Naive thymus-derived CD4-positive, alpha-beta T cell (primary cell): Measurements from ENCODE around the gene MRGPRX3. TPM values are rescaled to one million over a fixed set of nuclear protein-coding genes. Genes with fewer than 3 reads are reported as not detected.

ENCODE experiments used
- ATAC-seq: fragments of 150-1000 bp; cut with Tn5 transposase; 2 replicates; pipeline ENCODE4 v1.10.0; 2021; ENCODE audit warnings: mild to moderate bottlenecking, moderate library complexity
- CTCF ChIA-PET: fragments of 350-600 bp; sonication (Branson Sonifier 250); formaldehyde crosslinking; loops from one replicate; lab custom pipeline; 2021; ENCODE audit warnings: antibody characterized with exemption; lab: Charles Lee
- POLR2A ChIA-PET: fragments of 350-600 bp; sonication (Branson Sonifier 250); formaldehyde crosslinking; loops from one replicate; lab custom pipeline; 2021; ENCODE audit warnings: antibody characterized with exemption, inconsistent platforms; lab: Charles Lee
- DNase-seq, 9 donors: peaks; one replicate each; pipeline versions ENCODE4 v3.0.0 to v3.0.0-alpha.2; 2020 to 2022; ENCODE audit warnings: mixed read lengths in 1 of 9
- H3K27ac ChIP-seq: one replicate; pipeline ENCODE4 v1.7.0; 2013; ENCODE audit warnings: mild to moderate bottlenecking, low read depth, low read length, moderate library complexity
- H3K27me3 ChIP-seq, 2 donors: one replicate each; pipeline ENCODE4 v1.7.0; 2013; ENCODE audit warnings: low read length in 2 of 2, mild to moderate bottlenecking in 2 of 2, moderate library complexity in 2 of 2; ENCODE audit not compliant: control insufficient read depth in 2 of 2, insufficient read depth in 2 of 2
- H3K36me3 ChIP-seq, 3 experiments: 1 replicate in 2 of 3; 2 replicates in 1 of 3; pipeline ENCODE4 v1.7.0; 2013; ENCODE audit warnings: low read length in 3 of 3, mild to moderate bottlenecking in 3 of 3, moderate library complexity in 1 of 3; ENCODE audit not compliant: insufficient read depth in 3 of 3, control insufficient read depth in 2 of 3
- H3K4me1 ChIP-seq, 2 donors: one replicate each; pipeline ENCODE4 v1.7.0; 2013; ENCODE audit warnings: low read length in 2 of 2, mild to moderate bottlenecking in 2 of 2, moderate library complexity in 1 of 2; ENCODE audit not compliant: control insufficient read depth in 2 of 2, insufficient read depth in 2 of 2
- H3K4me3 ChIP-seq: 2 replicates; pipeline ENCODE4 v1.7.0; 2013; ENCODE audit warnings: mild to moderate bottlenecking, low read length
- H3K9me3 ChIP-seq, 3 experiments: 1 replicate in 2 of 3; 2 replicates in 1 of 3; pipeline ENCODE4 v1.7.0; 2013; ENCODE audit warnings: low read length in 3 of 3; ENCODE audit not compliant: control insufficient read depth in 2 of 3
- H3K27ac Mint-ChIP-seq, 9 donors: one replicate each; pipeline ENCODE4 v1.8.0; 2020 to 2022; ENCODE audit warnings: mixed read lengths in 9 of 9, mild to moderate bottlenecking in 8 of 9, moderate library complexity in 5 of 9, inconsistent platforms in 2 of 9
- H3K27me3 Mint-ChIP-seq, 5 donors: one replicate each; pipeline ENCODE4 v1.8.0; 2021 to 2022; ENCODE audit warnings: mixed read lengths in 5 of 5, mild to moderate bottlenecking in 1 of 5
- H3K36me3 Mint-ChIP-seq, 5 donors: one replicate each; pipeline ENCODE4 v1.8.0; 2020 to 2022; ENCODE audit warnings: mixed read lengths in 5 of 5, mild to moderate bottlenecking in 3 of 5, inconsistent platforms in 1 of 5
- H3K4me1 Mint-ChIP-seq, 7 donors: one replicate each; pipeline ENCODE4 v1.8.0; 2020 to 2022; ENCODE audit warnings: mixed read lengths in 7 of 7, mild to moderate bottlenecking in 3 of 7, inconsistent platforms in 1 of 7
- H3K4me3 Mint-ChIP-seq, 10 donors: one replicate each; pipeline ENCODE4 v1.8.0; 2020 to 2022; ENCODE audit warnings: mild to moderate bottlenecking in 10 of 10, mixed read lengths in 10 of 10, moderate library complexity in 6 of 10, inconsistent platforms in 2 of 10
- H3K9me3 Mint-ChIP-seq, 11 donors: one replicate each; pipeline ENCODE4 v1.8.0; 2020 to 2022; ENCODE audit warnings: mixed read lengths in 11 of 11, mild to moderate bottlenecking in 4 of 11, inconsistent platforms in 1 of 11, moderate library complexity in 1 of 11
- intact Hi-C, 2 donors: fragments of 100-400 bp; cut with micrococcal nuclease; formaldehyde crosslinking; loops; one replicate each; pipeline ENCODE4 v1.15.1; 2023
- polyA plus RNA-seq, 2 donors: library from polyadenylated mRNA; unstranded; fragments of 300-500 nt; fragmentation: Illumina TruSeq; gene quantifications; one replicate each; pipeline ENCODE4 v1.2.3, GENCODE V29; 2021
- total RNA-seq, 6 experiments: library from RNA in 5 of 6; stranded (reverse) in 5 of 6; gene quantifications; 1 replicate in 5 of 6; 2 replicates in 1 of 6; pipeline ENCODE4 v1.2.3 and lab custom pipeline; 2021 to 2026

MRGPRX3 gene
- total and polyA plus RNA-seq, 7 experiments from 2014 or later: not detected

GRCh38 chr11:18144243-18144642 lies 11.9 kb downstream of the MRGPRX3 start:
- no peak overlapping the region for H3K27ac ChIP-seq
- peaks cover 20 to 44% (median 39%) of the 10 kb centered on the region in 5 donors for H3K27me3 Mint-ChIP-seq
- no peaks in the 10 kb centered on the region for H3K4me1 ChIP-seq
- H3K4me3 Mint-ChIP-seq: no peak overlapping the region
- H3K27me3 ChIP-seq: no peaks in the 10 kb centered on the region
- ATAC-seq (no peak), DNase-seq (no peak)
- no peaks in the 10 kb centered on the region for H3K36me3 Mint-ChIP-seq
- no peaks in the 10 kb centered on the region for H3K9me3 ChIP-seq
- H3K4me3 ChIP-seq: no peak overlapping the region
- intact Hi-C loops: no loop called here
- peaks cover 0 to 8% (median 1%) of the 10 kb centered on the region in 11 donors for H3K9me3 Mint-ChIP-seq
- CTCF ChIA-PET: no interaction called here
- POLR2A ChIA-PET: no interaction called here
- no peak overlapping the region for H3K27ac Mint-ChIP-seq
- H3K4me1 Mint-ChIP-seq: peaks cover 0 to 8% (median 5%) of the 10 kb centered on the region in 7 donors
- H3K36me3 ChIP-seq: no peaks in the 10 kb centered on the region

GRCh38 chr11:18145025-18145424 lies 12.7 kb downstream of the MRGPRX3 start:
- Histone ChIP-seq H3K27me3 (no peaks in the 10 kb centered on the region), H3K9me3 (no peaks in the 10 kb centered on the region), H3K4me1 (no peaks in the 10 kb centered on the region), H3K27ac (no peak overlapping the region), H3K36me3 (no peaks in the 10 kb centered on the region), H3K4me3 (no peak overlapping the region)
- intact Hi-C loops: no loop called here
- ChIA-PET POLR2A (no interaction called here), CTCF (no interaction called here)
- H3K27me3 Mint-ChIP-seq: peaks cover 24 to 48% (median 42%) of the 10 kb centered on the region in 5 donors
- peaks cover 0 to 8% (median 1%) of the 10 kb centered on the region in 11 donors for H3K9me3 Mint-ChIP-seq
- H3K4me3 Mint-ChIP-seq: no peak overlapping the region
- peaks cover 0 to 8% (median 5%) of the 10 kb centered on the region in 7 donors for H3K4me1 Mint-ChIP-seq
- ATAC-seq (no peak), DNase-seq (no peak)
- no peak overlapping the region for H3K27ac Mint-ChIP-seq
- no peaks in the 10 kb centered on the region for H3K36me3 Mint-ChIP-seq

DNA sequence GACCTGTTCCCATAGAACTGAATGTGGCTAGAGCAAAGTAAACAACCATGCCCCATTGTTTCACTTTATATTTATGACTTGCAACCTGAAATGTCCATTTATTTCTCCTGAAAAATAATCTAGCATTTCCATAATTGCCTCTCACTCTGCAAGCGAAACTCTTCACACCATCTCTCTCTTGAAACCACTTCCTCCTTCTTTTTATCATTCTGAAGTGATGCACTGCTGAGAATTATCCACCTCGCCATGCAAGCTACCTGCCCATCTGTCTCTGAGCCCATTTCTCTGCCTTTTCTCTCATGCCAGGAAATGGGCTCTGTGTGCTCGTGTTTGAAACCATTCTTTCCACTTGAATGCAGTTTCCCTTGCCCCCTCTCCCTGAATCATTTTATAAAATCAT lies 13.5 kb downstream of the MRGPRX3 start:
- CTCF ChIA-PET: no interaction called here
- Mint-ChIP-seq H3K4me3 (peak overlapping the region in 1 of 10 donors; percentile 19), H3K4me1 (peaks cover 0 to 8% (median 5%) of the 10 kb centered on the region in 7 donors), H3K27ac (no peak overlapping the region), H3K9me3 (peaks cover 0 to 8% (median 1%) of the 10 kb centered on the region in 11 donors), H3K27me3 (peaks cover 26 to 52% (median 44%) of the 10 kb centered on the region in 5 donors), H3K36me3 (no peaks in the 10 kb centered on the region)
- POLR2A ChIA-PET: no interaction called here
- no peaks in the 10 kb centered on the region for H3K9me3 ChIP-seq
- intact Hi-C loops: no loop called here
- no peaks in the 10 kb centered on the region for H3K4me1 ChIP-seq
- DNase-seq: no peak
- H3K27me3 ChIP-seq: no peaks in the 10 kb centered on the region
- ATAC-seq: no peak
- H3K4me3 ChIP-seq: no peak overlapping the region
- no peak overlapping the region for H3K27ac ChIP-seq
- no peaks in the 10 kb centered on the region for H3K36me3 ChIP-seq

GRCh38 chr11:18151581-18151980 lies 19.2 kb downstream of the MRGPRX3 start:
- peaks cover 0 to under 1% of the 10 kb centered on the region in 2 donors for H3K27me3 ChIP-seq

DNA sequence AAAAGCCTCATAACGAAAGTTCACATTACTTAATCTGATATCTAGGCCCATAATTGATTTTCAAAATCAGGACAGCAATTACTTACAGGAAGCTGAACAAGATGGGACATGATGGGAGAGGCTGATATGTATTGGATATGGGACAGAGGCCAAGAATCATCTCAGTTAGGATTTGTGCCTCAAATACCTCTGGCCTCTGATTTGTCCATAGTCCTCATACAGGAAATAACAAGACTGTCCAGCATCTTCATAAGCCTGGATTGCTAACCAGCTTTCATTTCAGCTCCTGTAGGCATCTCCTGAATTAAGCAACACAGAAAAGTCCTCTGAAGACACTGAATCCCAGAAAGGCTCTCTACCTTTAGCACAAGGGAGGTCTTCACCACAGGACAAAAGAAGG lies 36.0 kb downstream of the MRGPRX3 start:
- Histone ChIP-seq H3K36me3 (no peaks in the 10 kb centered on the region), H3K27me3 (peaks cover 0 to 5% of the 10 kb centered on the region in 2 donors), H3K9me3 (no peaks in the 10 kb centered on the region), H3K27ac (no peak overlapping the region), H3K4me3 (no peak overlapping the region), H3K4me1 (no peaks in the 10 kb centered on the region)
- H3K36me3 Mint-ChIP-seq: peaks cover 0 to under 1% (median 0%) of the 10 kb centered on the region in 5 donors
- peaks cover 0 to 5% (median 0%) of the 10 kb centered on the region in 7 donors for H3K4me1 Mint-ChIP-seq
- H3K4me3 Mint-ChIP-seq: no peak overlapping the region
- DNase-seq: no peak
- CTCF ChIA-PET: no interaction called here
- POLR2A ChIA-PET: no interaction called here
- no peak for ATAC-seq
- H3K27me3 Mint-ChIP-seq: peaks cover 12 to 41% (median 21%) of the 10 kb centered on the region in 5 donors
- H3K27ac Mint-ChIP-seq: no peak overlapping the region
- intact Hi-C loops: no loop called here
- H3K9me3 Mint-ChIP-seq: peaks cover 0 to 6% (median 0%) of the 10 kb centered on the region in 11 donors

More at GRCh38 chr11:18151581-18151980, 19.2 kb downstream of the MRGPRX3 start:
- Mint-ChIP-seq H3K27ac (no peak overlapping the region), H3K27me3 (peaks cover 24 to 39% (median 31%) of the 10 kb centered on the region in 5 donors), H3K4me1 (no peaks in the 10 kb centered on the region), H3K36me3 (peaks cover 0 to 3% (median 0%) of the 10 kb centered on the region in 5 donors), H3K4me3 (no peak overlapping the region), H3K9me3 (peaks cover 0 to 11% (median 3%) of the 10 kb centered on the region in 11 donors)
- intact Hi-C loops: no loop called here
- Histone ChIP-seq H3K27ac (no peak overlapping the region), H3K4me1 (no peaks in the 10 kb centered on the region), H3K9me3 (no peaks in the 10 kb centered on the region), H3K4me3 (no peak overlapping the region), H3K36me3 (no peaks in the 10 kb centered on the region)
- CTCF ChIA-PET: no interaction called here
- no peak for DNase-seq
- no peak for ATAC-seq
- POLR2A ChIA-PET: no interaction called here

DNA sequence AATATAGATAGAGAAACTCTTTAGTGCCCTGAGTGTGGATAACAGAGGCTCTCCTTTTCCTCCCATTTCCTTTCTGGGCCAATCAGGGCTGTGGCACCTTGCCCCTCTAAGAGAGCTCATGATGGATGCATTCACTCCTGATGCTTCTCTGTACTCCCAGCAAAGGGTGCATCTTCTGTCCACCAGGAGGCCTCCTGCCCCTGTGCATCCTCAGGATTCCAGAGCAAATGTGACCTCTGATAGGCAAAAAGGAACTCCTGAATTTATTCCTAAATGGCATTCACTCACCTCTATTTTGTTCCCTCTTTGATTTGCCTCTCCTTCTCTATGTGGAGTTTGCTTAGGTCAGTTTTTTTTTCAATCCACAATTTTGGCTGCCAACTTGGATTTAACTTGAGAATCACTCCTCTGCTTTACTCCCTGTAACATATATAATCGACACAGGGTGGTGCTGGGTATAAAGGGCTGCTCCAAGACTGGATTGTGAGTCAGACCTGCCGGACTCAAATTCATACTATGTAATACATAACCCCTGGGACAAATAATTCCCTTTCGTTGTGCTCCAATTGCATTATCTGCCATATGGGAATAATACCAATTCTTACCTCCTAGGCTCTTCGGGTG lies 39.1 kb downstream of the MRGPRX3 start:
- Histone ChIP-seq H3K27ac (no peak overlapping the region), H3K4me1 (no peaks in the 10 kb centered on the region), H3K27me3 (peaks cover 0 to 5% of the 10 kb centered on the region in 2 donors), H3K36me3 (no peaks in the 10 kb centered on the region), H3K9me3 (no peaks in the 10 kb centered on the region), H3K4me3 (no peak overlapping the region)
- Mint-ChIP-seq H3K27ac (no peak overlapping the region), H3K36me3 (peaks cover 0 to 5% (median 0%) of the 10 kb centered on the region in 5 donors), H3K27me3 (peaks cover 25 to 43% (median 37%) of the 10 kb centered on the region in 5 donors), H3K4me1 (no peaks in the 10 kb centered on the region), H3K9me3 (peaks cover 0 to 2% (median 0%) of the 10 kb centered on the region in 11 donors), H3K4me3 (no peak overlapping the region)
- POLR2A ChIA-PET: no interaction called here
- DNase-seq (peak in 1 of 9 donors; percentile 4), ATAC-seq (no peak)
- intact Hi-C loops: loop anchor here in 1 of 2 donors (1.0 kb wide), 1 partner anchor 593 kb away; no protein-coding TSS in a partner anchor
- CTCF ChIA-PET: interaction anchor here (0.6 kb wide), 1 partner anchor 257 kb away, joined by 3 read pairs; no protein-coding TSS in a partner anchor

DNA sequence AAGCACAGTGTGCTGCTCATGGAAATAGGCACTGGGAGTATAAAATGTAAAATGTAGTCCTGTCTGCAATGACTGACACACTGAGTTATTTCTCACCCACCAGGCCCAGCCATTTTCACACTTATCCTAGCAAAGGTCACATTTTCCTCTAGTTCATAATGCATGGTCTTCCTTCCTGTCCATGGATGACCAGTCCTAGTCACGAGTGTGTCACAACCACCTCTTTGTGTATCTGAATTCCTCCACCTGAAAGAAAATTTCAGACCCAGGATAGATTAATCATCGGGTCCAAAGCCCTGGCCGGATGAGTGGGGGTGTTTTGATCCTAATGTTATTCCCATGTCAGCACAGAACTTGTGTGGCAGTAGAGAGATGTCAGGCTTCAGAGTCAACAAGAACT lies 40.3 kb downstream of the MRGPRX3 start, which contains the start of gene MRGPRX4:
Gene MRGPRX4 (plus strand): TSS at position 172 of the 400 bp plus-strand sequence. CDS start 420 bp downstream, outside the sequence.
- POLR2A ChIA-PET: no interaction called here
- no peak within 1 kb of the TSS for H3K4me3 ChIP-seq

More for the DNA sequence above, 40.3 kb downstream of the MRGPRX3 start, which contains the start of gene MRGPRX4:
- peaks cover 25 to 42% (median 34%) of the 10 kb centered on the region in 5 donors for H3K27me3 Mint-ChIP-seq
- no peaks in the 10 kb centered on the region for H3K4me1 Mint-ChIP-seq
- CTCF ChIA-PET: no interaction called here
- ATAC-seq (no peak), DNase-seq (no peak)
- Histone ChIP-seq H3K9me3 (no peaks in the 10 kb centered on the region), H3K36me3 (no peaks in the 10 kb centered on the region), H3K27ac (no peak within 1 kb of the TSS), H3K27me3 (peaks cover 0 to 5% of the 10 kb centered on the region in 2 donors), H3K4me1 (no peaks in the 10 kb centered on the region)
- intact Hi-C loops: no loop called here
- H3K4me3 Mint-ChIP-seq: no peak within 1 kb of the TSS
- H3K9me3 Mint-ChIP-seq: no peaks in the 10 kb centered on the region
- H3K36me3 Mint-ChIP-seq: peaks cover 0 to 5% (median 0%) of the 10 kb centered on the region in 5 donors
- peak within 1 kb of the TSS in 1 of 9 donors; percentile 74 for H3K27ac Mint-ChIP-seq
